Panc1 (cell line): ENCODE measurements around the gene TLK1.

Experiments
- CTCF ChIP-seq: fragments of 450-650 bp; IDR thresholded peaks from 2 replicates; pipeline ENCODE4 v1.5.1; 2017; ENCODE audit warnings: mild to moderate bottlenecking
- POLR2AphosphoS5 ChIP-seq: IDR thresholded peaks from 2 replicates; pipeline ENCODE4 v1.6.1; 2012; ENCODE audit warnings: mild to moderate bottlenecking, low read depth, low read length, moderate library complexity
- REST ChIP-seq, 2 experiments: IDR thresholded peaks; 2 replicates each; pipeline ENCODE4 v1.6.1; 2011 to 2012; ENCODE audit warnings: low read depth in 2 of 2, control low read depth in 1 of 2, low read length in 1 of 2, mild to moderate bottlenecking in 1 of 2, moderate library complexity in 1 of 2; ENCODE audit not compliant: insufficient read depth in 1 of 2

- TF ChIP-seq POLR2AphosphoS5 (no peak), CTCF (no peak), REST (IDR thresholded peaks at IDR 0.05; ENCODE audit: insufficient read depth in 1 of 2, low read depth in 2 of 2, low read length in 1 of 2) (no peak)
These were observed 12.4 kb upstream of the TLK1 start for GRCh38 chr2:171173087-171173486.
